D721Med (cell line): ENCODE measurements around the gene MSGN1.

ENCODE experiments used
- DNase-seq: peaks from one replicate; pipeline ENCODE4 v3.0.0; 2011; ENCODE audit warnings: low spot score; ENCODE audit not compliant: insufficient read length
- FAIRE-seq: peaks from 2 replicates; lab custom pipeline; 2011; peaks lifted over from hg19 to GRCh38; lab: Jason Lieb, UNC
- TF ChIP-seq, protein P1 (sequence below): IDR thresholded peaks from 2 replicates; pipeline ENCODE4 v1.5.1; 2012; ENCODE audit warnings: mild to moderate bottlenecking, control low read depth; ENCODE audit not compliant: insufficient read depth; ENCODE audit errors: missing control alignments

Gene MSGN1

DNA sequence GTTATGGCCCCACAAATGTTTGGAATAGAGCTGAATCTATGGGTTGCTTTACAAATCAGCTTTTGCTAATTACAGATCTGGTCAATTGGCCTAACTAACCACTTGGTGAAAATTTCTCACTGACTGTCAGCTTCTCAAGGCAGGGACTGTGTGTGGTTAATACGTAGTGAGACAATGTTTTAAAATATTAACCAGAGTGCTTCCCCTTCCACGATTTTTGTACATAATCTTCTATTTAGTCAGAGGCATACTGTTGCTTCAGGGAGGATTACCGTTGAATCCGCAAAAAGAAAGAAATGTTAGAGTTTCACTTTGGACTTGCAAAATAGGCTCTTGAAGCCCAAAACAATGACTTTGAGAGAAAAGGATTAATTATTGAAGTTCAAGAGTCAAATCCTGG lies 47.3 kb downstream of the MSGN1 start:
- no peak for FAIRE-seq
- no peak for DNase-seq
- TF ChIP-seq, protein P1, sequence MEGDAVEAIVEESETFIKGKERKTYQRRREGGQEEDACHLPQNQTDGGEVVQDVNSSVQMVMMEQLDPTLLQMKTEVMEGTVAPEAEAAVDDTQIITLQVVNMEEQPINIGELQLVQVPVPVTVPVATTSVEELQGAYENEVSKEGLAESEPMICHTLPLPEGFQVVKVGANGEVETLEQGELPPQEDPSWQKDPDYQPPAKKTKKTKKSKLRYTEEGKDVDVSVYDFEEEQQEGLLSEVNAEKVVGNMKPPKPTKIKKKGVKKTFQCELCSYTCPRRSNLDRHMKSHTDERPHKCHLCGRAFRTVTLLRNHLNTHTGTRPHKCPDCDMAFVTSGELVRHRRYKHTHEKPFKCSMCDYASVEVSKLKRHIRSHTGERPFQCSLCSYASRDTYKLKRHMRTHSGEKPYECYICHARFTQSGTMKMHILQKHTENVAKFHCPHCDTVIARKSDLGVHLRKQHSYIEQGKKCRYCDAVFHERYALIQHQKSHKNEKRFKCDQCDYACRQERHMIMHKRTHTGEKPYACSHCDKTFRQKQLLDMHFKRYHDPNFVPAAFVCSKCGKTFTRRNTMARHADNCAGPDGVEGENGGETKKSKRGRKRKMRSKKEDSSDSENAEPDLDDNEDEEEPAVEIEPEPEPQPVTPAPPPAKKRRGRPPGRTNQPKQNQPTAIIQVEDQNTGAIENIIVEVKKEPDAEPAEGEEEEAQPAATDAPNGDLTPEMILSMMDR: no peak

GRCh38 chr2:17864676-17865075 lies 48.4 kb downstream of the MSGN1 start:
- TF ChIP-seq, protein P1: no peak
- DNase-seq: no peak
- FAIRE-seq: no peak

DNA sequence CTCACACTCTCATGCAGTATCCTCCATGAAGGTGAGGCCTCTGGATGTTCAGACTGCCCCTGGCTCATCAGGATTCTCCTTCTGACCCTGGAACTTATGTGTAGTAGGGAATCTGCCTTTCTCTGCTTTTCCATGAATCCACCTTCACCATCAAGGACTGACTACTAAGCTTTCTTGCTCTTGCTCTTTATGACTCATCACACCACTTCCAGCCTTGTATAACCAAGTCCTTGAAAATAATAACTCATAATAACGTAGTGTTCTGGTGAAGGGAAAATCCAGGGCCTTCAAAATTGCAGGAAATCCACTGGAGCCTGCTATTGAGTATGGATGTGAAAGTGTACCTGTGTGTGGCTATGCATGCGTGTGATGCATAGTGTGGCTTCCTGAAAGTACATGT lies 50.9 kb downstream of the MSGN1 start:
- TF ChIP-seq, protein P1: no peak
- FAIRE-seq (no peak), DNase-seq (no peak)
